Suprapubic skin (tissue), 4 donors: Measurements from ENCODE around the gene UBR2. TPM values are rescaled to one million over a fixed set of nuclear protein-coding genes. Genes with fewer than 3 reads are reported as not detected.

Experiments used
- DNase-seq, 2 donors: peaks; one replicate each; pipeline ENCODE4 v3.0.0-alpha.2; 2019; ENCODE audit warnings: low spot score in 2 of 2
- H3K27ac ChIP-seq: fragments of 200-600 bp; sonication (generic); one replicate; pipeline ENCODE4 v1.5.1; 2019
- H3K27me3 ChIP-seq: fragments of 200-600 bp; sonication (generic); one replicate; pipeline ENCODE4 v1.5.1; 2019
- H3K36me3 ChIP-seq: fragments of 200-600 bp; sonication (generic); one replicate; pipeline ENCODE4 v1.5.1; 2019
- H3K4me1 ChIP-seq: fragments of 200-600 bp; sonication (generic); one replicate; pipeline ENCODE4 v1.5.1; 2019
- H3K4me3 ChIP-seq: fragments of 200-600 bp; sonication (generic); one replicate; pipeline ENCODE4 v1.5.1; 2019; ENCODE audit warnings: mild to moderate bottlenecking
- H3K9me3 ChIP-seq: fragments of 200-600 bp; sonication (generic); one replicate; pipeline ENCODE4 v1.5.1; 2019
- POLR2A ChIP-seq, 2 donors: fragments of 450-650 bp; IDR thresholded peaks; one replicate each; pipeline ENCODE4 v1.6.1; 2017; ENCODE audit warnings: antibody characterized with exemption in 2 of 2, mild to moderate bottlenecking in 2 of 2, moderate library complexity in 2 of 2
- POLR2AphosphoS5 ChIP-seq, 3 donors: sonication (generic); formaldehyde crosslinking; IDR thresholded peaks; one replicate each; pipeline ENCODE4 v1.6.1; 2017; ENCODE audit warnings: antibody characterized with exemption in 3 of 3
- WGBS: methylation state at CpG from one replicate; pipeline ENCODE4 v1.1.5; 2018; 5-methylcytosine and 5-hydroxymethylcytosine counted together
- total RNA-seq, 4 donors: library from RNA; depleted of rRNA; stranded (reverse); fragments of >200 nt; gene quantifications; one replicate each; pipeline ENCODE4 v1.1.0, GENCODE V29; 2016
- TF ChIP-seq, protein P1 (sequence below), 2 donors: fragments of 200-600 bp in 1 of 2; fragments of 450-650 bp in 1 of 2; sonication (generic) in 1 of 2; IDR thresholded peaks; one replicate each; pipeline ENCODE4 v1.5.1; 2016 to 2019; ENCODE audit warnings: antibody characterized with exemption in 2 of 2, mild to moderate bottlenecking in 1 of 2, moderate library complexity in 1 of 2

UBR2 gene
- total RNA-seq, 4 donors from 2014 or later: 18.5 to 37.9 (median 26.1) TPM

DNA sequence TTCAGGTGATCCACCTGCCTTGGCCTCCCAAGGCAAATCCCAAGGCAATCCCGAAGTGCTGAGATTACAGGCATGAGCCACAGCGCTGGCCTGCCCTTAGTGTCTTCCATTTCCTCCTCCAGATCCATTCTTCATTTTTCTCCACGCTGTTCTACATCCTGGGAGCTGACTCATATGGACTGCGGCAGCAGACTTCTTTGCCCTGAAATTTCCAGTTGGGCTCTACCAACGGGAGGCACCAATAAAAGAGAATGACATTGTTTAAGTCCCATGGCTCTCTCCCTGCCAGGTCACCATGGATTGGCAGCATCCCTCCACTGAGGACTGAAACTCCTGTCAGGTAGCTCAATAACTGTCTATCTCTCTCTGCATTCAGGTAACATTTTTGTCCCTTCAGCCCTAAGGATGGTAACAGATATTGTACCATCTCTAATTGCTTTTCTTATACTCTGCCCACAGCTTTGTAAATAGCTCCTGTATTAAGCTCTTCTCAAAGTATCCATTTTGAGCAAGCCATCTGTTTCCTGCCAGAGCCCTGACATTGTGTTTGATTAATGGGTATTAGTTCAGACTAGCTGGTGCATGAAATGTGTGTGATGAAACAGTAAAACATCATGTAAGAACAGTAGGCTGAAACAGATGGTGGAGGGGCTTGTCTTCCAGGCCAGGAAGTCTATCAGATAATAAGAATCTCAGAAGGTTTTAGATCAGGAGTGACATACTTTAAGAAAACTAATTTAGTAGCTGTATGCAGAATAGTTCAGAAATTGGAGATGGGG lies 178.5 kb downstream of the UBR2 start:
- H3K27me3 ChIP-seq: no peaks in the 10 kb centered on the region

More for the DNA sequence above, 178.5 kb downstream of the UBR2 start:
- no peak overlapping the region for H3K27ac ChIP-seq
- no peaks in the 10 kb centered on the region for H3K9me3 ChIP-seq
- no peaks in the 10 kb centered on the region for H3K36me3 ChIP-seq
- H3K4me1 ChIP-seq: peaks cover 28% of the 10 kb centered on the region
- no peak for DNase-seq
- TF ChIP-seq POLR2A (IDR thresholded peaks at IDR 0.05) (no peak), POLR2AphosphoS5 (IDR thresholded peaks at IDR 0.05) (no peak)
- TF ChIP-seq, protein P1, sequence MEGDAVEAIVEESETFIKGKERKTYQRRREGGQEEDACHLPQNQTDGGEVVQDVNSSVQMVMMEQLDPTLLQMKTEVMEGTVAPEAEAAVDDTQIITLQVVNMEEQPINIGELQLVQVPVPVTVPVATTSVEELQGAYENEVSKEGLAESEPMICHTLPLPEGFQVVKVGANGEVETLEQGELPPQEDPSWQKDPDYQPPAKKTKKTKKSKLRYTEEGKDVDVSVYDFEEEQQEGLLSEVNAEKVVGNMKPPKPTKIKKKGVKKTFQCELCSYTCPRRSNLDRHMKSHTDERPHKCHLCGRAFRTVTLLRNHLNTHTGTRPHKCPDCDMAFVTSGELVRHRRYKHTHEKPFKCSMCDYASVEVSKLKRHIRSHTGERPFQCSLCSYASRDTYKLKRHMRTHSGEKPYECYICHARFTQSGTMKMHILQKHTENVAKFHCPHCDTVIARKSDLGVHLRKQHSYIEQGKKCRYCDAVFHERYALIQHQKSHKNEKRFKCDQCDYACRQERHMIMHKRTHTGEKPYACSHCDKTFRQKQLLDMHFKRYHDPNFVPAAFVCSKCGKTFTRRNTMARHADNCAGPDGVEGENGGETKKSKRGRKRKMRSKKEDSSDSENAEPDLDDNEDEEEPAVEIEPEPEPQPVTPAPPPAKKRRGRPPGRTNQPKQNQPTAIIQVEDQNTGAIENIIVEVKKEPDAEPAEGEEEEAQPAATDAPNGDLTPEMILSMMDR (IDR thresholded peaks at IDR 0.05): no peak
- H3K4me3 ChIP-seq: no peak overlapping the region
- 66% methylated on average over 5 of the region's 5 CpGs for WGBS

Other genes with a start within 250 kb of the UBR2 start
- 10 to 100 TPM; 14.7 to 22.0 (median 19.0) TPM for gene TRERF1, start 112.1 kb upstream of the UBR2 start, total RNA-seq
- gene PRPH2, start 158.6 kb downstream of the UBR2 start, total RNA-seq: under 1 TPM in 1 of 4 donors, not detected in 3; 0.38 TPM
- 10 to 100 TPM; 25.6 to 51.9 (median 30.2) TPM for gene TBCC, start 182.1 kb downstream of the UBR2 start, total RNA-seq
- 10 to 100 TPM; 20.7 to 28.2 (median 25.4) TPM for gene BICRAL, start 218.0 kb downstream of the UBR2 start, total RNA-seq